ENCODE results near the gene PRPF31.

- TF ChIP-seq, protein P1, sequence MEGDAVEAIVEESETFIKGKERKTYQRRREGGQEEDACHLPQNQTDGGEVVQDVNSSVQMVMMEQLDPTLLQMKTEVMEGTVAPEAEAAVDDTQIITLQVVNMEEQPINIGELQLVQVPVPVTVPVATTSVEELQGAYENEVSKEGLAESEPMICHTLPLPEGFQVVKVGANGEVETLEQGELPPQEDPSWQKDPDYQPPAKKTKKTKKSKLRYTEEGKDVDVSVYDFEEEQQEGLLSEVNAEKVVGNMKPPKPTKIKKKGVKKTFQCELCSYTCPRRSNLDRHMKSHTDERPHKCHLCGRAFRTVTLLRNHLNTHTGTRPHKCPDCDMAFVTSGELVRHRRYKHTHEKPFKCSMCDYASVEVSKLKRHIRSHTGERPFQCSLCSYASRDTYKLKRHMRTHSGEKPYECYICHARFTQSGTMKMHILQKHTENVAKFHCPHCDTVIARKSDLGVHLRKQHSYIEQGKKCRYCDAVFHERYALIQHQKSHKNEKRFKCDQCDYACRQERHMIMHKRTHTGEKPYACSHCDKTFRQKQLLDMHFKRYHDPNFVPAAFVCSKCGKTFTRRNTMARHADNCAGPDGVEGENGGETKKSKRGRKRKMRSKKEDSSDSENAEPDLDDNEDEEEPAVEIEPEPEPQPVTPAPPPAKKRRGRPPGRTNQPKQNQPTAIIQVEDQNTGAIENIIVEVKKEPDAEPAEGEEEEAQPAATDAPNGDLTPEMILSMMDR (IDR thresholded peaks at IDR 0.05) = no peak
- TF ChIP-seq POLR2AphosphoS5 (IDR thresholded peaks at IDR 0.05) = no peak
- no peak for TF ChIP-seq POLR2A (IDR thresholded peaks at IDR 0.05)
- TF ChIP-seq EP300 (IDR thresholded peaks at IDR 0.05) = no peak
These were observed 17.9 kb downstream of the PRPF31 start for GRCh38 chr19:54133312-54133956.
